Lung (tissue), 12 donors: Measurements from ENCODE around the gene FAM120B. TPM values are rescaled to one million over a fixed set of nuclear protein-coding genes. Genes with fewer than 3 reads are reported as not detected.

Source experiments
- ATAC-seq: fragments of 200-7000 bp; cut with Tn5 transposase; one replicate; pipeline ENCODE4 v1.9.1; 2020; ENCODE audit warnings: moderate number of reproducible peaks; ENCODE audit not compliant: insufficient read depth, low FRiP score
- DNase-seq, 3 donors: peaks; one replicate each; pipeline ENCODE4 v3.0.0-alpha.2; 2013 to 2017
- H3K27ac ChIP-seq, 2 donors: one replicate each; pipeline ENCODE4 v1.5.1; 2013; ENCODE audit warnings: mild to moderate bottlenecking in 2 of 2, moderate library complexity in 2 of 2, control low read depth in 1 of 2, inconsistent platforms in 1 of 2, low read depth in 1 of 2, low read length in 1 of 2
- H3K27me3 ChIP-seq, 3 donors: one replicate each; pipeline ENCODE4 v1.5.1; 2013; ENCODE audit warnings: low read length in 2 of 3; ENCODE audit not compliant: control insufficient read depth in 3 of 3, insufficient read depth in 3 of 3
- H3K36me3 ChIP-seq, 4 donors: one replicate each; pipeline ENCODE4 v1.5.1; 2013; ENCODE audit warnings: low read length in 4 of 4, mild to moderate bottlenecking in 1 of 4, moderate library complexity in 1 of 4; ENCODE audit not compliant: control insufficient read depth in 4 of 4, insufficient read depth in 4 of 4
- H3K4me1 ChIP-seq, 5 donors: one replicate each; pipeline ENCODE4 v1.5.1; 2013; ENCODE audit warnings: low read length in 5 of 5, mild to moderate bottlenecking in 2 of 5, moderate library complexity in 1 of 5; ENCODE audit not compliant: control insufficient read depth in 5 of 5, insufficient read depth in 5 of 5
- H3K4me3 ChIP-seq: one replicate; pipeline ENCODE4 v1.5.1; 2013; ENCODE audit warnings: mild to moderate bottlenecking, control low read depth, moderate library complexity
- H3K9ac ChIP-seq, 2 donors: one replicate each; pipeline ENCODE4 v1.5.1; 2013; ENCODE audit warnings: low read length in 2 of 2, control low read depth in 1 of 2; ENCODE audit not compliant: insufficient read depth in 1 of 2
- H3K9me3 ChIP-seq, 4 donors: one replicate each; pipeline ENCODE4 v1.5.1; 2013; ENCODE audit warnings: low read length in 3 of 4, mild to moderate bottlenecking in 1 of 4, moderate library complexity in 1 of 4; ENCODE audit not compliant: control insufficient read depth in 4 of 4, insufficient read depth in 3 of 4
- CTCF ChIP-seq: IDR thresholded peaks from 2 replicates; pipeline ENCODE4 v1.5.1; 2012; ENCODE audit warnings: mild to moderate bottlenecking; ENCODE audit errors: control extremely low read depth, extremely low read depth
- WGBS, 2 donors: extraction: QIAGEN DNeasy Blood & Tissue Kit; methylation state at CpG; one replicate each; pipeline ENCODE4 v1.1.7; 2013; 5-methylcytosine and 5-hydroxymethylcytosine counted together
- polyA plus RNA-seq, 2 donors: library from polyadenylated mRNA; stranded (reverse); fragments of 200-250 nt; gene quantifications; one replicate each; pipeline ENCODE4 v1.2.1, GENCODE V29; 2013
- total RNA-seq, 2 donors: library from RNA; depleted of rRNA in 1 of 2; stranded (reverse); fragments of >200 nt in 1 of 2; gene quantifications; one replicate each; pipeline ENCODE4 v1.2.1, GENCODE V29; 2014 to 2021
- donor health status: control.
- donor health status: control.
- donor health status: Bipolar disorder and iron deficiency.
- donor health status: healthy.
- donor health status: DM: yes; HTN: yes; CAD: no.

FAM120B gene
- total and polyA plus RNA-seq, 4 donors = 8.5 to 35.6 (median 20.7) TPM

- Histone ChIP-seq H3K9ac (no peak overlapping the region), H3K27ac (no peak overlapping the region), H3K9me3 (no peaks in the 10 kb centered on the region), H3K4me1 (peaks cover 0 to 20% (median 2%) of the 10 kb centered on the region in 5 donors), H3K4me3 (no peak overlapping the region), H3K36me3 (peaks cover 0 to 4% (median 3%) of the 10 kb centered on the region in 4 donors), H3K27me3 (no peaks in the 10 kb centered on the region)
- no peak for ATAC-seq
- whole genome bisulfite sequencing, 2 donors = 91% methylated on average over 6 of the region's 6 CpGs
- no peak for DNase-seq
- no peak for TF ChIP-seq CTCF
Measured at GRCh38 chr6:170313716-170314295, 7.2 kb downstream of the FAM120B start.

GRCh38 chr6:170314983-170315382, 8.4 kb downstream of the FAM120B start:
- peaks cover 3 to 13% (median 7%) of the 10 kb centered on the region in 4 donors for H3K36me3 ChIP-seq
- no peak for TF ChIP-seq CTCF
- 83 to 98% methylated on average over 5 of the region's 5 CpGs for WGBS, 2 donors
- ATAC-seq (no peak), DNase-seq (no peak)
- no peak overlapping the region for H3K9ac ChIP-seq
- no peaks in the 10 kb centered on the region for H3K9me3 ChIP-seq
- H3K4me3 ChIP-seq = no peak overlapping the region
- H3K4me1 ChIP-seq = peaks cover 0 to 20% (median 0%) of the 10 kb centered on the region in 5 donors
- H3K27ac ChIP-seq = no peak overlapping the region
- no peaks in the 10 kb centered on the region for H3K27me3 ChIP-seq

DNA sequence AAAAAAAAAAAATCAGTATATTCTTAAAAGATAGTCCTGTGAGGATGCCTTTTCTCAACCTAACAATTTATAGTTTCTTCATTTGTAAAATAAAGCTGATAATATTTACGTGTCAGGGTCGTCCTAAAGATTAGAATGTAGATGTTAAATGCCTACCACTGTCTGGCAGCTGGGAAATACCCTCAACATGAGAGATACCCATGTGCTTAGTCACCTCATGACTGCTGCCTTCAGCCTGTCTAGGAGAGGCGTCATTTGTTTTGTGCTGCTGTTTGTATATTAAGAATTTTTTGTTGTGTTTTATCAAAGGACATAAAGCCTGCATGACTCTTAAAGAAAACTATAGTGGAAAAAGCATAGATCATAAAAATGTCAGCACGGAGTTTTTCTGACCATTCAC, 9.5 kb downstream of the FAM120B start:
- no peak for DNase-seq

More for the DNA sequence above, 9.5 kb downstream of the FAM120B start:
- H3K9me3 ChIP-seq = no peaks in the 10 kb centered on the region
- peaks cover 0 to 16% (median 0%) of the 10 kb centered on the region in 5 donors for H3K4me1 ChIP-seq
- H3K36me3 ChIP-seq = peaks cover 3 to 15% (median 9%) of the 10 kb centered on the region in 4 donors
- H3K27ac ChIP-seq = no peak overlapping the region
- no peak for ATAC-seq
- H3K4me3 ChIP-seq = no peak overlapping the region
- no peaks in the 10 kb centered on the region for H3K27me3 ChIP-seq
- H3K9ac ChIP-seq = no peak overlapping the region
- WGBS, 2 donors = 93 to 98% methylated on average over 4 of the region's 4 CpGs
- no peak for TF ChIP-seq CTCF
